Prostate gland (tissue), 2 donors: ENCODE results near the gene LMNTD1.

Source experiments
- CTCF ChIP-seq, 4 experiments: fragments of 200-600 bp in 2 of 4; fragments of 450-650 bp in 2 of 4; sonication (generic) in 2 of 4; IDR thresholded peaks; 1 replicate in 3 of 4; 2 replicates in 1 of 4; pipeline ENCODE4 v1.5.1; 2016 to 2019; ENCODE audit warnings: antibody characterized with exemption in 4 of 4, mild to moderate bottlenecking in 2 of 4, moderate library complexity in 2 of 4
- POLR2A ChIP-seq: fragments of 450-650 bp; IDR thresholded peaks from one replicate; pipeline ENCODE4 v1.6.1; 2016; ENCODE audit warnings: antibody characterized with exemption, mild to moderate bottlenecking
- POLR2AphosphoS5 ChIP-seq: sonication (generic); formaldehyde crosslinking; IDR thresholded peaks from one replicate; pipeline ENCODE4 v1.6.1; 2017; ENCODE audit warnings: antibody characterized with exemption

- TF ChIP-seq CTCF (IDR thresholded peaks at IDR 0.05) (no peak), POLR2A (no peak), POLR2AphosphoS5 (no peak)
Measured at GRCh38 chr12:25590011-25590721, 37.1 kb upstream of the LMNTD1 start.
